PC-9 (cell line): ENCODE data around the gene HIBADH. TPM values are rescaled to one million over a fixed set of nuclear protein-coding genes. Genes with fewer than 3 reads are reported as not detected.

ENCODE experiments used
- BruUV-seq: library from RNA; stranded (reverse); fragments of 400-500 nt; replicated peaks from 2 replicates; lab custom pipeline; 2021; lab: Mats Ljungman, UMichigan
- CTCF ChIA-PET: fragments of 300-600 bp; sonication (Branson Sonifier 250); formaldehyde crosslinking; loops from one replicate; lab custom pipeline; 2022; ENCODE audit warnings: antibody characterized with exemption; lab: Charles Lee
- POLR2A ChIA-PET: fragments of 300-600 bp; sonication (Branson Sonifier 250); formaldehyde crosslinking; loops from one replicate; lab custom pipeline; 2022; ENCODE audit warnings: antibody characterized with exemption; ENCODE audit not compliant: unreplicated experiment; lab: Charles Lee
- DNase-seq, 2 experiments: peaks; one replicate each; pipeline versions ENCODE4 v3.0.0 to v3.0.0-alpha.2; 2015 to 2022; ENCODE audit warnings: mixed read lengths in 1 of 2
- H2AFZ ChIP-seq: fragments of 200-600 bp; sonication (generic); 2 replicates; pipeline ENCODE4 v1.8.1; 2017; ENCODE audit warnings: antibody characterized with exemption
- H3F3A ChIP-seq: fragments of 200-600 bp; sonication (generic); 2 replicates; pipeline ENCODE4 v1.8.1; 2017; ENCODE audit warnings: antibody characterized with exemption, mild to moderate bottlenecking, low read depth; ENCODE audit not compliant: insufficient read depth
- H3K27ac ChIP-seq: fragments of 200-600 bp; sonication (generic); 2 replicates; pipeline ENCODE4 v1.6.1; 2016; ENCODE audit warnings: mixed run types
- H3K27me3 ChIP-seq: fragments of 200-600 bp; sonication (generic); 2 replicates; pipeline ENCODE4 v1.6.1; 2016; ENCODE audit warnings: low read depth, mixed run types; ENCODE audit not compliant: insufficient read depth
- H3K36me3 ChIP-seq: fragments of 200-600 bp; sonication (generic); 2 replicates; pipeline ENCODE4 v1.6.1; 2016; ENCODE audit warnings: low read depth, mixed run types
- H3K4me1 ChIP-seq: fragments of 200-600 bp; sonication (generic); replicated peaks from 2 replicates; pipeline ENCODE4 v1.6.1; 2016; ENCODE audit warnings: mixed run types; ENCODE audit not compliant: insufficient read depth
- H3K4me2 ChIP-seq: fragments of 200-600 bp; sonication (generic); 2 replicates; pipeline ENCODE4 v1.6.1; 2017; ENCODE audit warnings: mixed run types
- H3K4me3 ChIP-seq: fragments of 200-600 bp; sonication (generic); 2 replicates; pipeline ENCODE4 v1.6.1; 2016; ENCODE audit warnings: mixed run types
- H3K79me2 ChIP-seq: fragments of 200-600 bp; sonication (generic); 2 replicates; pipeline ENCODE4 v1.6.1; 2017; ENCODE audit warnings: low read depth, mixed run types
- H3K9me2 ChIP-seq: fragments of 200-600 bp; sonication (generic); 2 replicates; pipeline ENCODE4 v1.8.1; 2017; ENCODE audit warnings: mild to moderate bottlenecking; ENCODE audit not compliant: insufficient read depth
- H3K9me3 ChIP-seq: fragments of 200-600 bp; sonication (generic); 2 replicates; pipeline ENCODE4 v1.8.1; 2016; ENCODE audit warnings: low read depth; ENCODE audit not compliant: insufficient read depth
- H4K20me1 ChIP-seq: fragments of 200-600 bp; sonication (generic); 2 replicates; pipeline ENCODE4 v1.8.1; 2017; ENCODE audit not compliant: insufficient read depth
- CTCF ChIP-seq: fragments of 200-600 bp; sonication (generic); conservative IDR thresholded peaks from 2 replicates; pipeline ENCODE4 v1.6.1; 2017; ENCODE audit warnings: mixed run types, antibody characterized with exemption, mild to moderate bottlenecking, moderate library complexity
- EZH2 ChIP-seq: fragments of 200-600 bp; sonication (generic); IDR thresholded peaks from 2 replicates; pipeline ENCODE4 v1.8.0; 2017; ENCODE audit warnings: antibody characterized with exemption, low read depth
- intact Hi-C: fragments of 100-400 bp; cut with micrococcal nuclease; formaldehyde crosslinking; loops from one replicate; pipeline ENCODE4 v1.10.0; 2022; ENCODE audit not compliant: unreplicated experiment
- total RNA-seq: library from RNA; stranded (reverse); gene quantifications from 2 replicates; pipeline ENCODE4 v1.2.3, GENCODE V29; 2021

Gene HIBADH
- total RNA-seq, 1 experiment from 2014 or later, result 73.9 TPM

- Histone ChIP-seq H3K27ac (no peak overlapping the region), H3K9me3 (peaks cover 4% of the 10 kb centered on the region; the same call in 1 of the 2 replicates), H2AFZ (no peak overlapping the region), H3K4me1 (no peaks in the 10 kb centered on the region), H3K4me2 (no peak overlapping the region), H3F3A (no peaks in the 10 kb centered on the region), H3K36me3 (no peaks in the 10 kb centered on the region), H3K9me2 (no peaks in the 10 kb centered on the region), H3K79me2 (no peaks in the 10 kb centered on the region), H3K4me3 (no peak overlapping the region), H4K20me1 (no peaks in the 10 kb centered on the region), H3K27me3 (no peaks in the 10 kb centered on the region)
- POLR2A ChIA-PET, result no interaction called here
- intact Hi-C loops, result no loop called here
- no TSS peak for BruUV-seq
- no peak for DNase-seq
- TF ChIP-seq EZH2 (no peak), CTCF (no peak)
- CTCF ChIA-PET, result interaction anchor here (0.6 kb wide), 1 partner anchor 178 kb away, joined by 3 read pairs; no protein-coding TSS in a partner anchor
Observed at GRCh38 chr7:27567266-27567665, 95.4 kb downstream of the HIBADH start.

GRCh38 chr7:27564881-27565482 is 97.7 kb downstream of the HIBADH start:
- Histone ChIP-seq H3K27me3 (no peaks in the 10 kb centered on the region), H3K9me2 (no peaks in the 10 kb centered on the region), H3K9me3 (peaks cover 4% of the 10 kb centered on the region; the same call in 1 of the 2 replicates), H2AFZ (no peak overlapping the region), H3F3A (no peaks in the 10 kb centered on the region), H3K79me2 (no peaks in the 10 kb centered on the region), H3K4me3 (no peak overlapping the region), H3K27ac (no peak overlapping the region), H3K4me1 (no peaks in the 10 kb centered on the region), H3K36me3 (no peaks in the 10 kb centered on the region), H4K20me1 (no peaks in the 10 kb centered on the region), H3K4me2 (no peak overlapping the region)
- CTCF ChIA-PET, result no interaction called here
- intact Hi-C loops, result no loop called here
- DNase-seq, result no peak
- POLR2A ChIA-PET, result interaction anchor here (0.6 kb wide), 1 partner anchor 1198 kb away, joined by 25 read pairs; no protein-coding TSS in a partner anchor
- no TSS peak for BruUV-seq
- TF ChIP-seq EZH2 (no peak), CTCF (no peak)

GRCh38 chr7:27560706-27561235 is 101.9 kb downstream of the HIBADH start:
- ChIA-PET POLR2A (no interaction called here), CTCF (interaction anchor here (0.6 kb wide), 1 partner anchor 237 kb away, joined by 13 read pairs; no protein-coding TSS in a partner anchor)
- Histone ChIP-seq H3K4me2 (no peak overlapping the region), H3K27ac (no peak overlapping the region), H3K79me2 (no peaks in the 10 kb centered on the region), H3K4me1 (no peaks in the 10 kb centered on the region), H3K4me3 (no peak overlapping the region), H3K9me2 (no peaks in the 10 kb centered on the region), H3K27me3 (no peaks in the 10 kb centered on the region), H3K36me3 (no peaks in the 10 kb centered on the region), H2AFZ (no peak overlapping the region), H3K9me3 (peaks cover 4% of the 10 kb centered on the region; the same call in 1 of the 2 replicates), H3F3A (no peaks in the 10 kb centered on the region), H4K20me1 (no peaks in the 10 kb centered on the region)
- BruUV-seq, result no TSS peak
- intact Hi-C loops, result no loop called here
- DNase-seq, result no peak
- TF ChIP-seq EZH2, result no peak
- TF ChIP-seq CTCF, result no peak
